Activated CD8-positive, alpha-beta memory T cell treated with anti-CD3 and anti-CD28 coated beads for 4 hours (primary cell): ENCODE data around the gene MTSS2.
A peak's percentile ranks its signal among the peaks of the same experiment; 100 is the strongest.
"Not testable (repeated sequence)": the region's sequence is repeated elsewhere in the genome, so short reads cannot be mapped to it uniquely, and the experiment has no call there.

ENCODE experiments used
- DNase-seq, 2 donors: peaks; one replicate each; pipeline ENCODE4 v3.0.0-alpha.2; 2020; ENCODE audit warnings: low read depth in 2 of 2

The MTSS2 gene

DNA sequence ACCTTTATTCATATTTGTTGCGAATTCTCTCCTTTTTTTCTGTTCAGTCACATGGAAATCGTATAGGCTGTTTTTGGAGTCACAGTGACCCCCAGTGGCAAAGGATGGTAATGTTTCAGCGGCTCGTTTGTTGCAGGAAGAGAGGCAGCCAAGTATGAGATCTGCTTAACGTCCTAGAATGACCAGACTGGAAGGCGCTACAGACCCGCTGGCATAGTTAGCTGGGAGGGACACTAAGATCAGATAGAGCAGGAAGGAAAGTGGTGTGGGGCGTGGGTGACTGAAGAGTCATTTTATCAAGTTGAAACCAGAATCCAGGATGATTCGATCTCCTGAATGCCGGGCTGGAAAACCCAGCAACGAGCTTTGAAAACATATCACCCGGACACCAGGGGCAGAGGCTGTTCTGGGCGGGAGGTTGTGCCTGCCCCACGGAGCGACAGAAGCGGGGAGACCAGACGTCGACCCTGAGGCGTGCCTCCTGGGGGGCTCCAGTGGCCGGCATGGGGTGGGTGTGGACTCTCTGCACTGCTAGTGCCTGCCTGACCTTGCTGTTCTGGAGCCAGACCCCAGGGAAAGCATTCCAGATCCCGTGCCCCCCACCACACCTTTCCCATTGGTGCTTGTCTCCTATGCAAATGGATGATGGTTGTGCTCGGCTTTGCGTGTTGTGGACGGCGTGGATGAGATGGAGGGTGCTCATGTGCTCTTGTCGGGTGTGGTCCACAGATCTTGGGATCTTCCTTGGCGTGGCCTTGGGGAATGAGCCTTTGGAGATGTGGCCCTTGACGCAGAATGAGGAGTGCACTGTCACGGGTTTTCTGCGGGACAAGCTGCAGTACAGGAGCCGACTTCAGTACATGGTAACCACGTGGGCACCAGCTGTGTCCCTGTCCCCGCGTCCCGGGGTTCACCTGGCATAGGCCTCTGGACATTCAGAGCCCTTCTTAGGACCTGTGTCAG, 31.8 kb downstream of the MTSS2 start:
- peak; percentile 42 to 56 for DNase-seq

DNA sequence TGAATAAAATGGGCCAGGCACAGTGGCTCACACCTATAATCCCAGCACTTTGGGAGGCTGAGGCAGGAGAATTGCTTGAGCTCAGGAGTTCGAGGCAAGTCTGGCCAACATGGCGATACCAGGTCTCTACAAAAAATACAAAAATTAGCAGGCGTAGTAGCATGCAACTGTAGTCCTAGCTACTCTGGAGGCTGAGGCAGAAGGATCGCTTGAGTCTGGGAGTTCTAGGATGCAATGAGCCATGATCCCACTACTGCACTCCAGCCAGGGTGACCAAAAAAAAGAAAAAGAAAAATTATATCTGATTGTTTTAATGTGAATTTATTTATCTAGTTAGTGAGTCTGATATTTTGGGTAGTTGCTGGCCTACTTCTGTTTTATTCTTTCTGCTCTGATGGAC, 32.4 kb downstream of the MTSS2 start:
- no peak for DNase-seq

DNA sequence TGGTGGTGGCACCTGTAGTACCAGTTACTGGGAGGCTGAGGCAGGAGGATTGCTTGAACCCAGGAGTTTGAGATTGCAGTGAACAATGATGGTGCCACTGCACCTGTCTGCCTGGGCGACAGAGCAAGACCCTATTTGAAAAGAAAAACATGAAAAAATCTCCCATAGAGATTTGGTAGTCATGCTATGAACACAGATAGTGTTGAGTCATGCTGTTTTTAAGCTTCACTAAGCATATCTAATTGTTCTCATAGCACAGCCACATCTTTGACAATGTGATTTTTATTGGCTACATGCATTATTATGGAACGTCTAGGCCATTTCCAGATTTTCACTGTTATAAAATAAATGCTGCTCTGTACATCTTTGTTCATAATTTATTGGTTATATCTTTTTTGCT, 33.5 kb downstream of the MTSS2 start:
- no peak for DNase-seq

DNA sequence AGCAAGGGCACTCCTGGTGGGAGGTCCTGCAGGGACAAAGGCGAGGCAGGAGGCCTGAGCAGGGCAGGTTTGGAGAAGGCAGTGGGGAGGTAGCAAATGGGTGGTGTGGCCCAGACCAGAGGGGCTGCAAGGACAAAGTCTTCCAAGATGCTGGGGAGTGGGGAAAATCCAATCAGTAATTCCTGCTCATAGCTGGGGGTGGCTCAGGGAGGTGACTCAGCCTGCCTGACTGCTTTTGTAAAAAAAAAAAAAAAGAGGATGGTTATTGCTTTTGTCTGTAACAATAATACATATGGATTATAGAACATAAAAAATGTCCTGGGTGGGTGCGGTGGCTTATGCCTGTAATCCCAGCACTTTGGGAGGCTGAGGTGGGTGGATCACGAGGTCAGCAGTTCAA, 34.3 kb downstream of the MTSS2 start:
- no peak for DNase-seq

- no peak for DNase-seq
Observed at GRCh38 chr16:70650216-70650615, 35.6 kb downstream of the MTSS2 start.

GRCh38 chr16:70649300-70649699, 36.6 kb downstream of the MTSS2 start:
- DNase-seq = no peak

DNA sequence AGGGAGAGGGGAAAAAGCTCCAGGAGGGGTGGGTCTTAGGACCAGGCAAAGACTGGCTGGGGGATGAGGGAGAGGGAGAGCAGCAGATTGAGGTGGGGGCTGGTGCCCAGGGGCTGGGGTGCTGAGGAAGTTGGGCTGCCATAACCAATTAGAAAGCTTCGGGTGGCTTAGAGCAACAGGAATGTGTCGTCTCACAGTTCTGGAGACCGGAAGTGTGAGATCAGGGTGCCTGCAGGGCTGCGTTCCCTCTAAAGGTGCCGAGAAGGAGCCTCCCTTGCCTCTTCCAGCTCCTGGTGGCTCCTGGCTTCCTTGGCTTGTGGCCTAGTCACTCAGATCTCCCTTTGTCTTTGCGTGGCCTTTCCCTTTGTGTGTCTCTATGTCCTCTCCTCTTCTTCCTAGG, 37.2 kb downstream of the MTSS2 start:
- no peak for DNase-seq

GRCh38 chr16:70647441-70648359, 38.2 kb downstream of the MTSS2 start:
- no peak for DNase-seq

GRCh38 chr16:70646260-70647241, 39.3 kb downstream of the MTSS2 start, which contains the start of gene IL34:
Gene IL34, plus strand, starts transcription at chr16:70646559. Its CDS starts 389 bp downstream, at chr16:70646948.
- no peak for DNase-seq

GRCh38 chr16:70644763-70645597, 40.9 kb downstream of the MTSS2 start:
- DNase-seq = no peak

DNA sequence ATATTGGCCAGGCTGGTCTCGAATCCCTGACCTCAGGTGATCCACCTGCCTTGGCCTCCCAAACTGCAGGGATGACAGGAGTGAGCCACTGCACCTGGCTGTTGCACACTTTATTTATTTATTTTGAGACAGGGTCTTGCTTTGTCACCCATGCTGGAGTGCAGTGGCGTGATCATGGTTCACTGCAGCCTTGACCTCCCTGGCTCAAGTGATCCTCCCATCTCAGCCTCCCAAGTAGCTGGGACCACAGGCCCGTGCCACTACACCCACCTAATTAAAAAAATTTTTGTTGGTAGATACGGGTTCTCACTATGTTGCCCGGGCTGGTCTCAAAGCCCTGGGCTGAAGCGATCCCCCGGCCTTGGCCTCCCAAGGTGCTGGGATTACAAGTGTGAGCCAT, 42.6 kb downstream of the MTSS2 start:
- DNase-seq = not testable (repeated sequence)

- no peak for DNase-seq
Observed at GRCh38 chr16:70642633-70643032, 43.2 kb downstream of the MTSS2 start.

DNA sequence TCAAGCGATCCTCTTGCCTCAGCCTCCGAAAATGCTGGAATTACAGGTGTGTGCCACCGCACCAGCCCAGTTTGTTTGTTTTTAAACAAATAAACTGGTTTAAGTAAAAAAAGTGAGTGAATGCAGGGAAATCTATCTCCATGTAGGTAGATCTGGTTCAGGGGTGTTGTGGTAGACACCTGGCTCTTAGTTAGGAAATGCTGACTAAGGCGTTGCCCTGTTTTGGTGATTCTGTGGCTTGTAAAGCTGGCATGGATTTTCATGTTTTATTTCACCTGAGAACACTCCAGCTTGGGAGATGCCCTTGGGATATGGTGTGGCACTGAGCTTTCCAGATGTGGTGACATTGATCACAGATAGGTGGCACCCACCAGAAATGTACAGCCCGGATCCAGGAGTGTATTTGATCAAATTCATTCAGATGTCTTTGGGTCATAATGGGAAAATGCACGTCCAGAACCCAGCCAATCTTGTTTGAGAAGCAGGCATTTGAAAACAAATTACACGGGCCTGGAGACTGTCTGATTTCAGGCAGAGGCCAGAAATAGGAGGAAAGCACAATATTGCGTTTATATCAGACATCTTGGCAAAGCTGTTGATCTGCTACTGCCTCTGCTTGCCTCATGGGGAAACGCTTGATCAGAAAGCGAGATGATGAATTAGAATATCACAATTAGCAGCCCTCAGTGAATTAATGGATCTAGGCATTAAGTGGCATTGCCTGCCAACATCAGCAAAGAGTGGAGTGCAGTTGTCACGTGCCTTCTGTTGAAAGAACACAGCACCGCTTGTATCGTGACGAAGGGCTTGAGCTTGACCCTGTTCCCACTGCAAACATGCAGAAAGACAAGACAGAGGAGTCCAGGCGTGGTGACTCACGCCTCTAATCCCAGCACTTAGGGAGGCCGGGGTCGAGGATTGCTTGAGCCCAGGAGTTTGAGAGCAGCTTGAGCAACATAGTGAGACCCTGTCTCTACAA, 46.8 kb downstream of the MTSS2 start:
- DNase-seq = no peak
